SK-N-SH (cell line): ENCODE measurements around the gene SLC2A9. TPM values are rescaled to one million over a fixed set of nuclear protein-coding genes. Genes with fewer than 3 reads are reported as not detected.

ENCODE experiments used
- CTCF ChIA-PET: fragments of 300-600, 350-600 bp; formaldehyde crosslinking; extraction: SDS; loops from one replicate; lab custom pipeline; 2021; lab: Yijun Ruan, JAX
- POLR2A ChIA-PET: fragments of 350-600 bp; sonication (Branson Sonifier 250); formaldehyde crosslinking; extraction: SDS; loops from one replicate; lab custom pipeline; 2020; ENCODE audit warnings: antibody characterized with exemption, inconsistent platforms; lab: Yijun Ruan, JAX
- DNase-seq: peaks from one replicate; pipeline ENCODE4 v3.0.0; 2012
- H2AFZ ChIP-seq: fragments of 200-600 bp; sonication (generic); 2 replicates; pipeline ENCODE4 v1.8.1; 2016; ENCODE audit warnings: antibody characterized with exemption, mild to moderate bottlenecking, low read depth
- H3F3A ChIP-seq: fragments of 200-600 bp; sonication (generic); replicated peaks from 2 replicates; pipeline ENCODE3; 2016; ENCODE audit warnings: antibody characterized with exemption, mild to moderate bottlenecking; ENCODE audit not compliant: insufficient read depth
- H3K27ac ChIP-seq, 2 experiments: fragments of 200-500 bp in 1 of 2; fragments of 200-600 bp in 1 of 2; sonication (Bioruptor generic) in 1 of 2; sonication (generic), shearing (Covaris generic) in 1 of 2; 2 replicates each; pipeline versions ENCODE4 v1.5.1 to v1.6.1; 2014 to 2016; ENCODE audit warnings: low read depth in 2 of 2, inconsistent platforms in 1 of 2, low read length in 1 of 2, mild to moderate bottlenecking in 1 of 2, mixed read lengths in 1 of 2
- H3K27me3 ChIP-seq: fragments of 200-600 bp; sonication (generic), shearing (Covaris generic); 2 replicates; pipeline ENCODE4 v1.6.1; 2016; ENCODE audit warnings: mixed run types; ENCODE audit not compliant: insufficient read depth
- H3K36me3 ChIP-seq, 2 experiments: fragments of 200-500 bp in 1 of 2; fragments of 200-600 bp in 1 of 2; sonication (Bioruptor generic) in 1 of 2; sonication (generic) in 1 of 2; replicated peaks in 1 of 2; 2 replicates each; pipeline versions ENCODE3 to v1.5.1; 2014 to 2016; ENCODE audit warnings: low read length in 1 of 2, mild to moderate bottlenecking in 1 of 2; ENCODE audit not compliant: insufficient read depth in 2 of 2, control insufficient read depth in 1 of 2
- H3K4me1 ChIP-seq, 2 experiments: fragments of 200-500 bp in 1 of 2; fragments of 200-600 bp in 1 of 2; sonication (Bioruptor generic) in 1 of 2; sonication (generic), shearing (Covaris generic) in 1 of 2; 2 replicates each; pipeline versions ENCODE4 v1.5.1 to v1.6.1; 2014 to 2016; ENCODE audit warnings: low read depth in 1 of 2, low read length in 1 of 2, mixed run types in 1 of 2; ENCODE audit not compliant: insufficient read depth in 2 of 2, control insufficient read depth in 1 of 2
- H3K4me2 ChIP-seq: fragments of 200-600 bp; sonication (generic), shearing (Covaris generic); 2 replicates; pipeline ENCODE4 v1.6.1; 2017; ENCODE audit warnings: mixed run types
- H3K4me3 ChIP-seq, 2 experiments: fragments of 200-500 bp in 1 of 2; fragments of 200-600 bp in 1 of 2; sonication (Bioruptor generic) in 1 of 2; sonication (generic), shearing (Covaris generic) in 1 of 2; 2 replicates each; pipeline versions ENCODE4 v1.5.1 to v1.8.1; 2014 to 2016; ENCODE audit warnings: low read depth in 2 of 2, inconsistent platforms in 1 of 2, low read length in 1 of 2, mild to moderate bottlenecking in 1 of 2, mixed read lengths in 1 of 2, moderate library complexity in 1 of 2
- H3K79me2 ChIP-seq: fragments of 200-600 bp; sonication (generic); 2 replicates; pipeline ENCODE4 v1.8.1; 2017; ENCODE audit warnings: mild to moderate bottlenecking; ENCODE audit not compliant: insufficient read depth
- H3K9ac ChIP-seq: fragments of 200-600 bp; sonication (generic); 2 replicates; pipeline ENCODE4 v1.6.1; 2017; ENCODE audit warnings: mixed run types
- H3K9me2 ChIP-seq: fragments of 200-600 bp; sonication (generic); 2 replicates; pipeline ENCODE4 v1.6.1; 2017; ENCODE audit warnings: mixed run types
- H3K9me3 ChIP-seq: fragments of 200-600 bp; sonication (generic); 2 replicates; pipeline ENCODE4 v1.6.1; 2017; ENCODE audit warnings: mixed run types, mild to moderate bottlenecking, moderate library complexity
- H4K20me1 ChIP-seq: fragments of 200-600 bp; sonication (generic); 2 replicates; pipeline ENCODE4 v1.6.1; 2017; ENCODE audit warnings: mild to moderate bottlenecking, mixed run types; ENCODE audit not compliant: insufficient read depth
- CHD2 ChIP-seq: fragments of 150-350 bp; IDR thresholded peaks from 2 replicates; pipeline ENCODE4 v1.6.1; 2018; ENCODE audit warnings: low read length; ENCODE audit not compliant: partially characterized antibody
- ELF1 ChIP-seq: IDR thresholded peaks from 2 replicates; pipeline ENCODE4 v1.4.0; 2012
- EP300 ChIP-seq, 2 experiments: IDR thresholded peaks; 2 replicates each; pipeline versions ENCODE4 v1.4.0 to v1.6.1; 2012; ENCODE audit warnings: borderline replicate concordance in 1 of 2, low read depth in 1 of 2, low read length in 1 of 2
- FOXJ3 ChIP-seq: sonication (generic); formaldehyde crosslinking; IDR thresholded peaks from 2 replicates; pipeline ENCODE4 v1.5.1; 2020; ENCODE audit warnings: mild to moderate bottlenecking, missing genetic modification reagents
- FOXM1 ChIP-seq: IDR thresholded peaks from 2 replicates; pipeline ENCODE4 v1.4.0; 2012; ENCODE audit warnings: low read depth, mild to moderate bottlenecking
- GABPA ChIP-seq: IDR thresholded peaks from 2 replicates; pipeline ENCODE4 v1.4.0; 2012; ENCODE audit warnings: low read depth, mild to moderate bottlenecking
- GATA2 ChIP-seq: sonication (generic); formaldehyde crosslinking; IDR thresholded peaks from 2 replicates; pipeline ENCODE4 v1.5.0; 2020; ENCODE audit warnings: mild to moderate bottlenecking, missing genetic modification reagents
- JUND ChIP-seq: IDR thresholded peaks from 2 replicates; pipeline ENCODE4 v1.4.0; 2012
- MXI1 ChIP-seq: IDR thresholded peaks from 2 replicates; pipeline ENCODE4 v1.6.1; 2012; ENCODE audit warnings: mild to moderate bottlenecking, low read depth, low read length, improper control_type of control experiment
- NRF1 ChIP-seq: IDR thresholded peaks from 2 replicates; pipeline ENCODE4 v1.6.1; 2012; ENCODE audit warnings: low read depth, mild to moderate bottlenecking, low read length
- RFX5 ChIP-seq: IDR thresholded peaks from 2 replicates; pipeline ENCODE4 v1.6.1; 2012; ENCODE audit warnings: mild to moderate bottlenecking, improper control_type of control experiment, low read length
- RXRA ChIP-seq: IDR thresholded peaks from 2 replicates; pipeline ENCODE4 v1.4.0; 2012; ENCODE audit warnings: low read depth, mild to moderate bottlenecking, borderline replicate concordance
- SIN3A ChIP-seq: IDR thresholded peaks from 2 replicates; pipeline ENCODE4 v1.6.1; 2012; ENCODE audit warnings: low read depth, mild to moderate bottlenecking, low read length, moderate library complexity, borderline replicate concordance
- TAF1 ChIP-seq: IDR thresholded peaks from 2 replicates; pipeline ENCODE4 v1.6.1; 2012; ENCODE audit warnings: low read depth, mild to moderate bottlenecking, low read length, moderate library complexity, borderline replicate concordance
- YY1 ChIP-seq: IDR thresholded peaks from 2 replicates; pipeline ENCODE4 v1.4.0; 2012; ENCODE audit warnings: low read depth, mild to moderate bottlenecking
- WGBS: methylation state at CpG from one replicate; pipeline ENCODE4 v1.1.6; 2017; ENCODE audit warnings: low lambda C conversion rate; 5-methylcytosine and 5-hydroxymethylcytosine counted together
- polyA plus RNA-seq, 3 experiments: library from polyadenylated mRNA; depleted of rRNA; stranded (reverse); fragments of >200 nt; gene quantifications; 2 replicates each; pipeline ENCODE4 v1.2.3, GENCODE V29; 2012
- TF ChIP-seq, protein P1 (sequence below): fragments of 150-350 bp; IDR thresholded peaks from 2 replicates; pipeline ENCODE4 v1.6.1; 2016; ENCODE audit warnings: mild to moderate bottlenecking, low read depth, low read length
- TF ChIP-seq, protein P2 (sequence below): IDR thresholded peaks from 2 replicates; pipeline ENCODE4 v1.6.1; 2012; ENCODE audit warnings: mild to moderate bottlenecking, low read depth, low read length, moderate library complexity
- TF ChIP-seq, protein P3 (sequence below): fragments of 200-600 bp; sonication (generic); IDR thresholded peaks from 2 replicates; pipeline ENCODE4 v1.6.1; 2017; ENCODE audit warnings: antibody characterized with exemption, mild to moderate bottlenecking, moderate library complexity
- TF ChIP-seq, protein P4 (sequence below): fragments of 150-350 bp; IDR thresholded peaks from 2 replicates; pipeline ENCODE4 v1.6.1; 2017; ENCODE audit warnings: antibody characterized with exemption, low read length, low read depth, borderline replicate concordance
- TF ChIP-seq, protein P5 (sequence below): IDR thresholded peaks from 2 replicates; pipeline ENCODE4 v1.4.0; 2012; ENCODE audit warnings: low read depth

The SLC2A9 gene
- polyA plus RNA-seq, 1 of the 3 experiments (the other 2 are of a cell fraction): not detected

DNA sequence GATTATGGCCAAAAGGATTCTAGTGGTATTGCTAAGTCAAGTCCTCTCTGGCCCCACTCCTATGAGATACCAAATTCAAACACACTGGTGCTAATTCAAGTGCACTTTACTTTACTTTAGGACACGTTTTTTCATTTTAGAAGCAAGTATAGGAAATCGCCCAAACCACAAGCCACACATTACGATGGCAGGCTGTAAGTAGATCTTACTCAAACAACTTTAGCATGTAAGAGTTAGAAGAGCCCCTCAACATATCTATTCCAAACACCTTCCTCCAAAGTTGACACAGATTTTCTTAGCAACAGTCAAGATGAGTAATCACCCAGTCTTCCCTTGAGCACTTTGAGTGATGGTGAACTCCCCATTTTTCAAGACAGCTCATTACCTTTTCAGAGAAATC, 196.2 kb downstream of the SLC2A9 start:
- Histone ChIP-seq H3K36me3 (no peaks in the 10 kb centered on the region), H3K4me2 (no peak overlapping the region), H3K4me3 (no peak overlapping the region), H3K27ac (no peak overlapping the region), H3K4me1 (no peaks in the 10 kb centered on the region), H3K27me3 (no peaks in the 10 kb centered on the region), H3F3A (no peaks in the 10 kb centered on the region), H3K9ac (no peak overlapping the region), H4K20me1 (no peaks in the 10 kb centered on the region), H3K9me2 (no peaks in the 10 kb centered on the region), H3K9me3 (no peaks in the 10 kb centered on the region), H3K79me2 (no peaks in the 10 kb centered on the region), H2AFZ (no peak overlapping the region)
- TF ChIP-seq SIN3A: no peak
- TF ChIP-seq, protein P1, sequence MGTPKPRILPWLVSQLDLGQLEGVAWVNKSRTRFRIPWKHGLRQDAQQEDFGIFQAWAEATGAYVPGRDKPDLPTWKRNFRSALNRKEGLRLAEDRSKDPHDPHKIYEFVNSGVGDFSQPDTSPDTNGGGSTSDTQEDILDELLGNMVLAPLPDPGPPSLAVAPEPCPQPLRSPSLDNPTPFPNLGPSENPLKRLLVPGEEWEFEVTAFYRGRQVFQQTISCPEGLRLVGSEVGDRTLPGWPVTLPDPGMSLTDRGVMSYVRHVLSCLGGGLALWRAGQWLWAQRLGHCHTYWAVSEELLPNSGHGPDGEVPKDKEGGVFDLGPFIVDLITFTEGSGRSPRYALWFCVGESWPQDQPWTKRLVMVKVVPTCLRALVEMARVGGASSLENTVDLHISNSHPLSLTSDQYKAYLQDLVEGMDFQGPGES: no peak
- no peak for TF ChIP-seq TAF1
- no peak for TF ChIP-seq MXI1
- no peak for TF ChIP-seq ELF1
- no peak for TF ChIP-seq YY1
- TF ChIP-seq, protein P2, sequence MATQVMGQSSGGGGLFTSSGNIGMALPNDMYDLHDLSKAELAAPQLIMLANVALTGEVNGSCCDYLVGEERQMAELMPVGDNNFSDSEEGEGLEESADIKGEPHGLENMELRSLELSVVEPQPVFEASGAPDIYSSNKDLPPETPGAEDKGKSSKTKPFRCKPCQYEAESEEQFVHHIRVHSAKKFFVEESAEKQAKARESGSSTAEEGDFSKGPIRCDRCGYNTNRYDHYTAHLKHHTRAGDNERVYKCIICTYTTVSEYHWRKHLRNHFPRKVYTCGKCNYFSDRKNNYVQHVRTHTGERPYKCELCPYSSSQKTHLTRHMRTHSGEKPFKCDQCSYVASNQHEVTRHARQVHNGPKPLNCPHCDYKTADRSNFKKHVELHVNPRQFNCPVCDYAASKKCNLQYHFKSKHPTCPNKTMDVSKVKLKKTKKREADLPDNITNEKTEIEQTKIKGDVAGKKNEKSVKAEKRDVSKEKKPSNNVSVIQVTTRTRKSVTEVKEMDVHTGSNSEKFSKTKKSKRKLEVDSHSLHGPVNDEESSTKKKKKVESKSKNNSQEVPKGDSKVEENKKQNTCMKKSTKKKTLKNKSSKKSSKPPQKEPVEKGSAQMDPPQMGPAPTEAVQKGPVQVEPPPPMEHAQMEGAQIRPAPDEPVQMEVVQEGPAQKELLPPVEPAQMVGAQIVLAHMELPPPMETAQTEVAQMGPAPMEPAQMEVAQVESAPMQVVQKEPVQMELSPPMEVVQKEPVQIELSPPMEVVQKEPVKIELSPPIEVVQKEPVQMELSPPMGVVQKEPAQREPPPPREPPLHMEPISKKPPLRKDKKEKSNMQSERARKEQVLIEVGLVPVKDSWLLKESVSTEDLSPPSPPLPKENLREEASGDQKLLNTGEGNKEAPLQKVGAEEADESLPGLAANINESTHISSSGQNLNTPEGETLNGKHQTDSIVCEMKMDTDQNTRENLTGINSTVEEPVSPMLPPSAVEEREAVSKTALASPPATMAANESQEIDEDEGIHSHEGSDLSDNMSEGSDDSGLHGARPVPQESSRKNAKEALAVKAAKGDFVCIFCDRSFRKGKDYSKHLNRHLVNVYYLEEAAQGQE: no peak
- TF ChIP-seq GATA2 (CRISPR knock-in tag): no peak
- TF ChIP-seq EP300 (IDR thresholded peaks at IDR 0.05; ENCODE audit: borderline replicate concordance in 1 of 2, low read depth in 1 of 2, low read length in 1 of 2): no peak
- no peak for TF ChIP-seq RXRA
- WGBS: 15% methylated on average over 3 of the region's 3 CpGs
- CTCF ChIA-PET: no interaction called here
- DNase-seq: no peak
- POLR2A ChIA-PET: no interaction called here

DNA sequence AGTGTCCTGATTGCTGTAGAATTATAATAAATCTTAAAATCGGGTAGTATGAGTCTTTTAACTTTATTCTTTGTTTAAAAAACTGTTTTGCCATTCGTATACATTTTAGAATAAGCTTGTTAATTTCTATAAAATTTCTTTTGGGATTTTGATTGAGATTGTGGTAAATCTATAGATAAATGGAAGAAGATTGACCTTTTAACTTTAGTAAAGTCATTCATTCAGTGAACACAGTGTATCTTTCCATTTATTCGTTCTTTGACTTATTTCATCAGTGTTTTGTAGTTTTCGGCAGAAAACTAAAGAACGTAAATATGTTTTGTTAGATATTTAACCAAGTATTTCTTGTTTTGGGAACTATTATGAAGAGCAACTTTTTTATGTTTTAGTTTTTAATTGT, 201.0 kb downstream of the SLC2A9 start:
- WGBS: 25% methylated on average over 5 of the region's 5 CpGs
- no peak for TF ChIP-seq NRF1
- TF ChIP-seq, protein P3, sequence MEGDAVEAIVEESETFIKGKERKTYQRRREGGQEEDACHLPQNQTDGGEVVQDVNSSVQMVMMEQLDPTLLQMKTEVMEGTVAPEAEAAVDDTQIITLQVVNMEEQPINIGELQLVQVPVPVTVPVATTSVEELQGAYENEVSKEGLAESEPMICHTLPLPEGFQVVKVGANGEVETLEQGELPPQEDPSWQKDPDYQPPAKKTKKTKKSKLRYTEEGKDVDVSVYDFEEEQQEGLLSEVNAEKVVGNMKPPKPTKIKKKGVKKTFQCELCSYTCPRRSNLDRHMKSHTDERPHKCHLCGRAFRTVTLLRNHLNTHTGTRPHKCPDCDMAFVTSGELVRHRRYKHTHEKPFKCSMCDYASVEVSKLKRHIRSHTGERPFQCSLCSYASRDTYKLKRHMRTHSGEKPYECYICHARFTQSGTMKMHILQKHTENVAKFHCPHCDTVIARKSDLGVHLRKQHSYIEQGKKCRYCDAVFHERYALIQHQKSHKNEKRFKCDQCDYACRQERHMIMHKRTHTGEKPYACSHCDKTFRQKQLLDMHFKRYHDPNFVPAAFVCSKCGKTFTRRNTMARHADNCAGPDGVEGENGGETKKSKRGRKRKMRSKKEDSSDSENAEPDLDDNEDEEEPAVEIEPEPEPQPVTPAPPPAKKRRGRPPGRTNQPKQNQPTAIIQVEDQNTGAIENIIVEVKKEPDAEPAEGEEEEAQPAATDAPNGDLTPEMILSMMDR: no peak
- TF ChIP-seq GABPA: no peak
- no peak for TF ChIP-seq RFX5
- TF ChIP-seq, protein P4, sequence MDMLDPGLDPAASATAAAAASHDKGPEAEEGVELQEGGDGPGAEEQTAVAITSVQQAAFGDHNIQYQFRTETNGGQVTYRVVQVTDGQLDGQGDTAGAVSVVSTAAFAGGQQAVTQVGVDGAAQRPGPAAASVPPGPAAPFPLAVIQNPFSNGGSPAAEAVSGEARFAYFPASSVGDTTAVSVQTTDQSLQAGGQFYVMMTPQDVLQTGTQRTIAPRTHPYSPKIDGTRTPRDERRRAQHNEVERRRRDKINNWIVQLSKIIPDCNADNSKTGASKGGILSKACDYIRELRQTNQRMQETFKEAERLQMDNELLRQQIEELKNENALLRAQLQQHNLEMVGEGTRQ: no peak
- TF ChIP-seq JUND: no peak
- no peak for TF ChIP-seq FOXM1
- no peak for TF ChIP-seq YY1
- TF ChIP-seq ELF1: no peak
- no peak for TF ChIP-seq FOXJ3 (CRISPR knock-in tag)
- no peak for TF ChIP-seq EP300 (IDR thresholded peaks at IDR 0.05; ENCODE audit: borderline replicate concordance in 1 of 2, low read depth in 1 of 2, low read length in 1 of 2)
- TF ChIP-seq, protein P1: no peak
- TF ChIP-seq, protein P5, sequence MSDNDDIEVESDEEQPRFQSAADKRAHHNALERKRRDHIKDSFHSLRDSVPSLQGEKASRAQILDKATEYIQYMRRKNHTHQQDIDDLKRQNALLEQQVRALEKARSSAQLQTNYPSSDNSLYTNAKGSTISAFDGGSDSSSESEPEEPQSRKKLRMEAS: no peak
- no peak for TF ChIP-seq TAF1
- TF ChIP-seq CHD2: no peak

More for the DNA sequence above, 201.0 kb downstream of the SLC2A9 start:
- no peaks in the 10 kb centered on the region for H3K4me1 ChIP-seq
- H3K27ac ChIP-seq: no peak overlapping the region
- DNase-seq: no peak
- no peaks in the 10 kb centered on the region for H3K9me3 ChIP-seq
- ChIA-PET POLR2A (no interaction called here), CTCF (no interaction called here)
- H3K27me3 ChIP-seq: no peaks in the 10 kb centered on the region
- H3K4me3 ChIP-seq: no peak overlapping the region
- H4K20me1 ChIP-seq: no peaks in the 10 kb centered on the region
- H2AFZ ChIP-seq: no peak overlapping the region
- H3K36me3 ChIP-seq: no peaks in the 10 kb centered on the region
- H3K4me2 ChIP-seq: no peak overlapping the region
- no peak overlapping the region for H3K9ac ChIP-seq
- no peaks in the 10 kb centered on the region for H3F3A ChIP-seq
- H3K79me2 ChIP-seq: no peaks in the 10 kb centered on the region
- no peaks in the 10 kb centered on the region for H3K9me2 ChIP-seq
